ENCODE results near the gene POMC. TPM values are rescaled to one million over a fixed set of nuclear protein-coding genes. Genes with fewer than 3 reads are reported as not detected.
A peak's percentile ranks its signal among the peaks of the same experiment; 100 is the strongest.

The POMC gene
- total RNA-seq, 3 donors from 2014 or later (not counting 1 experiment from before 2014, with no cell fraction given), result 4.9 to 6.6 (median 6.0) TPM

DNA sequence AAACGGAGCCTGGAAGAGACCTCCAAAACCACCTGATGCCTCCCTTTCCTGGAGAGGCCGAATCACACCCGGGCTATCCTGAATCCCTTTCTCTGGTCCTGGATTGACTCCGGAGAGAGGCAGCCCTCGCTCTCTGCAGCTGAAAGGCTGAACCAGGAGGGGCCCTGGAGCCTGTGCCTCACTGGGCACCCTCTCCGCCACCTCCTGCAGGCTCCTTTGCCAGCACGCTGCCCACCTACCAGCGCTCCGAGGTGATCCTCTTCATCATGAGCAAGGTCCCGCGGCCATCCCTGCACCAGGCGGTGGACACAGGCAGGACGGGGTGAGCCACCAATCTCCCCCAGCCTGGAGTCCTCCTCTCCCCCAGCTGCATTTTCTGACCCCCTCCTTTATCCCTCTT lies 35.7 kb downstream of the POMC start:
- no peaks in the 10 kb centered on the region for H3K9me3 ChIP-seq (ENCODE audit: control insufficient read depth, insufficient read depth, low read length)
- ATAC-seq (no peak), DNase-seq (no peak)
- WGBS (ENCODE audit: insufficient coverage), result 89% methylated on average over 13 of the region's 13 CpGs
- TF ChIP-seq, protein P1, sequence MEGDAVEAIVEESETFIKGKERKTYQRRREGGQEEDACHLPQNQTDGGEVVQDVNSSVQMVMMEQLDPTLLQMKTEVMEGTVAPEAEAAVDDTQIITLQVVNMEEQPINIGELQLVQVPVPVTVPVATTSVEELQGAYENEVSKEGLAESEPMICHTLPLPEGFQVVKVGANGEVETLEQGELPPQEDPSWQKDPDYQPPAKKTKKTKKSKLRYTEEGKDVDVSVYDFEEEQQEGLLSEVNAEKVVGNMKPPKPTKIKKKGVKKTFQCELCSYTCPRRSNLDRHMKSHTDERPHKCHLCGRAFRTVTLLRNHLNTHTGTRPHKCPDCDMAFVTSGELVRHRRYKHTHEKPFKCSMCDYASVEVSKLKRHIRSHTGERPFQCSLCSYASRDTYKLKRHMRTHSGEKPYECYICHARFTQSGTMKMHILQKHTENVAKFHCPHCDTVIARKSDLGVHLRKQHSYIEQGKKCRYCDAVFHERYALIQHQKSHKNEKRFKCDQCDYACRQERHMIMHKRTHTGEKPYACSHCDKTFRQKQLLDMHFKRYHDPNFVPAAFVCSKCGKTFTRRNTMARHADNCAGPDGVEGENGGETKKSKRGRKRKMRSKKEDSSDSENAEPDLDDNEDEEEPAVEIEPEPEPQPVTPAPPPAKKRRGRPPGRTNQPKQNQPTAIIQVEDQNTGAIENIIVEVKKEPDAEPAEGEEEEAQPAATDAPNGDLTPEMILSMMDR (IDR thresholded peaks at IDR 0.05), result no peak
- intact Hi-C loops (cut with micrococcal nuclease), result no loop called here
- H3K36me3 Mint-ChIP-seq, result no peaks in the 10 kb centered on the region
- peaks cover 0 to 10% of the 10 kb centered on the region in 2 donors for H3K4me1 Mint-ChIP-seq
- H3K9me3 Mint-ChIP-seq, result no peaks in the 10 kb centered on the region
- no peak overlapping the region for H3K27ac Mint-ChIP-seq
- H3K4me3 Mint-ChIP-seq, result no peak overlapping the region
- no peak overlapping the region for H3K4me3 ChIP-seq (ENCODE audit: low read length)
- peaks cover 30% of the 10 kb centered on the region for H3K27me3 ChIP-seq (ENCODE audit: control insufficient read depth, insufficient read depth, low read length)
- H3K27me3 Mint-ChIP-seq (ENCODE audit: low read depth in 2 of 2), result peaks cover 62 to 67% of the 10 kb centered on the region in 2 donors
- H3K36me3 ChIP-seq (ENCODE audit: control insufficient read depth, insufficient read depth, low read length), result no peaks in the 10 kb centered on the region
- no peak overlapping the region for H3K27ac ChIP-seq (ENCODE audit: low read length)
- H3K4me1 ChIP-seq (ENCODE audit: control insufficient read depth, insufficient read depth, low read length), result peaks cover 14% of the 10 kb centered on the region

DNA sequence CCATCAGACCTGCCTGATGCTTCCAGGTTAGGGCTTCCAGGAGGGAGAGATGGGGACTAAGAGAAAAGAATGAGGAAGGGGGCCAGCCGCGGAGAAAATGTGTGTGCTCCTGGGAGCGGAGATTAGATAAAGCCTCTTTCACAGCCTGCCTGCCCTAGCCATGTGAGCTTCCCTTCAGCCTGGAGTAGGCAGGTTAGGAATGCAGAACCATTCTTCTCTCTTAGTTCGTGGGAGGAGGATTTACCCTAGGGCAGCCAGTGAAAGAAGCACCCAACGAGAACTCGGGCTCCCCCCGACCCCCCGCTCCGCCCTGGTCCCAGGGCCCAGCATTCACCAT lies 36.1 kb downstream of the POMC start:
- TF ChIP-seq, protein P1 (IDR thresholded peaks at IDR 0.05), result no peak
- no peaks in the 10 kb centered on the region for H3K36me3 Mint-ChIP-seq
- H3K4me1 ChIP-seq (ENCODE audit: control insufficient read depth, insufficient read depth, low read length), result peaks cover 14% of the 10 kb centered on the region
- no peak overlapping the region for H3K4me3 Mint-ChIP-seq
- DNase-seq (no peak), ATAC-seq (no peak)
- WGBS (ENCODE audit: insufficient coverage), result 37% methylated on average over 9 of the region's 9 CpGs
- H3K4me1 Mint-ChIP-seq, result peaks cover 0 to 10% of the 10 kb centered on the region in 2 donors
- peaks cover 60 to 67% of the 10 kb centered on the region in 2 donors for H3K27me3 Mint-ChIP-seq (ENCODE audit: low read depth in 2 of 2)
- H3K27me3 ChIP-seq (ENCODE audit: control insufficient read depth, insufficient read depth, low read length), result peaks cover 30% of the 10 kb centered on the region
- intact Hi-C loops (cut with micrococcal nuclease), result no loop called here
- H3K4me3 ChIP-seq (ENCODE audit: low read length), result no peak overlapping the region
- H3K27ac ChIP-seq (ENCODE audit: low read length), result no peak overlapping the region
- no peak overlapping the region for H3K27ac Mint-ChIP-seq
- no peaks in the 10 kb centered on the region for H3K9me3 ChIP-seq (ENCODE audit: control insufficient read depth, insufficient read depth, low read length)
- no peaks in the 10 kb centered on the region for H3K36me3 ChIP-seq (ENCODE audit: control insufficient read depth, insufficient read depth, low read length)
- no peaks in the 10 kb centered on the region for H3K9me3 Mint-ChIP-seq

DNA sequence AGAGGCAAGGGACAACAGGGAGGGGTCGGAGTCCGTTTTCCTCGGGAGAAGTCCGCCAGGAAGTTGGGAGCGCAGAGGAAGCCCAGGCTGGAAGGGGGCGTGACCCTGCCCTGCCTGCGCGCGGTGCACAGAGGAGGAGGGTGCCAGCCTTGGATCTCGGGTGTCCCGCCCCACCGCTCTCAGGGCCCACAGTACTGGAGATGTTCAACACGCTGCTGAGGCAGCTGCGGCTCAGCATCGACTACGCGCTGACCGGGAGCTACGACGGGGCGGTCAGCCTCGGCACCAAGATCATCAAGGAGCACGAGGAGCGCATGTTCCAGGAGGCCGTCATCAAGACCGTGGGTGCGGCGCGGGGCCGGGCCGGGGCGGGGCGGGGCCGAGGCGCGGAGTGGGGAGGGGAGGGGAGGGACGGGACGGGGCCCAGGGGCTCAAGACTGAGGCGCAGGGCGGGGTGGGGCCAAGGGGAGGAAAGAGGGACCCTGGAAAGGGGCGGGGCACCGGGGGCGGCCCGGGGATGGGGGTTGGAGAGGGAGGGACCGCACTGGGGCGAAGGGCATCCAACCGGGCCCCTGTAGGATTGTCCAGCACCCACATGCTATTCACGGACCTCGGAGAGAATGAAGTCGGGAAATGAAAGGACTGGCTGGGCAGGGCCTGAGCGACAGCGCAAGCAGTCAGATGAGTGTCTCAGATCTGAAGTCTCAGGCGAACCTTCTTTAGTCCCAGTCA lies 36.6 kb downstream of the POMC start:
- peaks cover 0 to 10% of the 10 kb centered on the region in 2 donors for H3K4me1 Mint-ChIP-seq
- H3K36me3 Mint-ChIP-seq, result no peaks in the 10 kb centered on the region
- Histone ChIP-seq H3K4me1 (ENCODE audit: control insufficient read depth, insufficient read depth, low read length) (peaks cover 14% of the 10 kb centered on the region), H3K36me3 (ENCODE audit: control insufficient read depth, insufficient read depth, low read length) (no peaks in the 10 kb centered on the region), H3K4me3 (ENCODE audit: low read length) (no peak overlapping the region), H3K27me3 (ENCODE audit: control insufficient read depth, insufficient read depth, low read length) (peaks cover 30% of the 10 kb centered on the region), H3K27ac (ENCODE audit: low read length) (no peak overlapping the region), H3K9me3 (ENCODE audit: control insufficient read depth, insufficient read depth, low read length) (no peaks in the 10 kb centered on the region)
- H3K4me3 Mint-ChIP-seq, result peak overlapping the region; percentile 56
- DNase-seq (peak in 1 of 2 donors; percentile 27), ATAC-seq (no peak)
- H3K9me3 Mint-ChIP-seq, result no peaks in the 10 kb centered on the region
- TF ChIP-seq, protein P1 (IDR thresholded peaks at IDR 0.05), result no peak
- intact Hi-C loops (cut with micrococcal nuclease), result no loop called here
- WGBS (ENCODE audit: insufficient coverage), result 6% methylated on average over 46 of the region's 53 CpGs
- H3K27me3 Mint-ChIP-seq (ENCODE audit: low read depth in 2 of 2), result peaks cover 55 to 62% of the 10 kb centered on the region in 2 donors
- no peak overlapping the region for H3K27ac Mint-ChIP-seq

DNA sequence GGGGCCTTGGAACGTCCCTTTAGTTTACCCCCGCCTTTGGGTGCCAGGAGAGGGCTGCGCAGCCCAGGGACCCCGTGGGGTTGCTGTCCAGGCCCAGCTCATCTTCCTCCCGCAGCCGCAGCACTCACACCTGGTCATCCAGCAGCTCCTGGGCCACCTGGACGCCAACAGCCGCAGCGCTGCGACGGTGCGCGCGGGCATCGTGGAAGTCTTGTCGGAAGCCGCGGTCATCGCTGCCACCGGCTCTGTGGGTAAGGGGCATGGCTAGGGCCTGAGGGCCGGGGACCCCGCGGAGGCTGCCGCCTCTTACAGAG lies 37.2 kb downstream of the POMC start:
- no peak for DNase-seq
- peaks cover 14% of the 10 kb centered on the region for H3K4me1 ChIP-seq (ENCODE audit: control insufficient read depth, insufficient read depth, low read length)
- ATAC-seq, result no peak
- H3K27ac ChIP-seq (ENCODE audit: low read length), result no peak overlapping the region
- Mint-ChIP-seq H3K27me3 (ENCODE audit: low read depth in 2 of 2) (peaks cover 54 to 57% of the 10 kb centered on the region in 2 donors), H3K4me1 (peaks cover 0 to 10% of the 10 kb centered on the region in 2 donors), H3K36me3 (no peaks in the 10 kb centered on the region), H3K9me3 (no peaks in the 10 kb centered on the region), H3K4me3 (peak overlapping the region; percentile 56), H3K27ac (no peak overlapping the region)
- no peaks in the 10 kb centered on the region for H3K9me3 ChIP-seq (ENCODE audit: control insufficient read depth, insufficient read depth, low read length)
- WGBS (ENCODE audit: insufficient coverage), result 45% methylated on average over 24 of the region's 24 CpGs
- no peak overlapping the region for H3K4me3 ChIP-seq (ENCODE audit: low read length)
- H3K36me3 ChIP-seq (ENCODE audit: control insufficient read depth, insufficient read depth, low read length), result no peaks in the 10 kb centered on the region
- H3K27me3 ChIP-seq (ENCODE audit: control insufficient read depth, insufficient read depth, low read length), result peaks cover 30% of the 10 kb centered on the region
- TF ChIP-seq, protein P1 (IDR thresholded peaks at IDR 0.05), result no peak
- intact Hi-C loops (cut with micrococcal nuclease), result no loop called here
